Measurements from ENCODE around the gene GSG1L. TPM values are rescaled to one million over a fixed set of nuclear protein-coding genes. Genes with fewer than 3 reads are reported as not detected.
A peak's percentile ranks its signal among the peaks of the same experiment; 100 is the strongest.

GSG1L gene
- total RNA-seq, 1 donor from 2014 or later, result 1.6 TPM

- Histone ChIP-seq H3K4me3 (no peak overlapping the region), H3K4me1 (no peaks in the 10 kb centered on the region), H3K36me3 (no peaks in the 10 kb centered on the region), H3K9me3 (no peaks in the 10 kb centered on the region), H3K27ac (no peak overlapping the region), H3K27me3 (peaks cover 6% of the 10 kb centered on the region)
- no peak for TF ChIP-seq CTCF (IDR thresholded peaks at IDR 0.05)
- DNase-seq (peak; percentile 67), ATAC-seq (no peak)
- intact Hi-C loops (cut with DNase I), result no loop called here
Observed at GRCh38 chr16:27977966-27978365, 85.5 kb downstream of the GSG1L start.

- intact Hi-C loops (cut with DNase I), result no loop called here
- H3K36me3 ChIP-seq, result no peaks in the 10 kb centered on the region
- DNase-seq (peak; percentile 3), ATAC-seq (no peak)
- no peaks in the 10 kb centered on the region for H3K4me1 ChIP-seq
- H3K27ac ChIP-seq, result no peak overlapping the region
- no peak overlapping the region for H3K4me3 ChIP-seq
- no peaks in the 10 kb centered on the region for H3K9me3 ChIP-seq
- peaks cover 6% of the 10 kb centered on the region for H3K27me3 ChIP-seq
- no peak for TF ChIP-seq CTCF (IDR thresholded peaks at IDR 0.05)
Observed at GRCh38 chr16:27976990-27977389, 86.5 kb downstream of the GSG1L start.

GRCh38 chr16:27974896-27975540, 88.5 kb downstream of the GSG1L start:
- Histone ChIP-seq H3K9me3 (no peaks in the 10 kb centered on the region), H3K4me3 (no peak overlapping the region), H3K27ac (no peak overlapping the region), H3K4me1 (no peaks in the 10 kb centered on the region), H3K36me3 (no peaks in the 10 kb centered on the region), H3K27me3 (peaks cover 6% of the 10 kb centered on the region)
- intact Hi-C loops (cut with DNase I), result no loop called here
- DNase-seq (peak; percentile 26), ATAC-seq (no peak)
- TF ChIP-seq CTCF (IDR thresholded peaks at IDR 0.05), result no peak

GRCh38 chr16:27973678-27974077, 89.8 kb downstream of the GSG1L start:
- intact Hi-C loops (cut with DNase I), result no loop called here
- no peaks in the 10 kb centered on the region for H3K36me3 ChIP-seq
- H3K27ac ChIP-seq, result no peak overlapping the region
- ATAC-seq (no peak), DNase-seq (peak; percentile 36)
- peaks cover 6% of the 10 kb centered on the region for H3K27me3 ChIP-seq
- no peaks in the 10 kb centered on the region for H3K9me3 ChIP-seq
- no peaks in the 10 kb centered on the region for H3K4me1 ChIP-seq
- no peak for TF ChIP-seq CTCF (IDR thresholded peaks at IDR 0.05)
- no peak overlapping the region for H3K4me3 ChIP-seq

- H3K27me3 ChIP-seq, result peaks cover 6% of the 10 kb centered on the region
- H3K9me3 ChIP-seq, result no peaks in the 10 kb centered on the region
- no peaks in the 10 kb centered on the region for H3K4me1 ChIP-seq
- H3K27ac ChIP-seq, result no peak overlapping the region
- peak; percentile 48 for TF ChIP-seq CTCF (IDR thresholded peaks at IDR 0.05)
- ATAC-seq, result peak; percentile 67
- H3K36me3 ChIP-seq, result no peaks in the 10 kb centered on the region
- intact Hi-C loops (cut with DNase I), result no loop called here
- no peak overlapping the region for H3K4me3 ChIP-seq
- DNase-seq, result peak; percentile 21
Observed at GRCh38 chr16:27972500-27972899, 91.0 kb downstream of the GSG1L start.

GRCh38 chr16:27969574-27969973, 93.9 kb downstream of the GSG1L start:
- Histone ChIP-seq H3K36me3 (no peaks in the 10 kb centered on the region), H3K27me3 (no peaks in the 10 kb centered on the region), H3K9me3 (no peaks in the 10 kb centered on the region), H3K27ac (no peak overlapping the region), H3K4me1 (no peaks in the 10 kb centered on the region), H3K4me3 (no peak overlapping the region)
- no peak for TF ChIP-seq CTCF (IDR thresholded peaks at IDR 0.05)
- intact Hi-C loops (cut with DNase I), result no loop called here
- DNase-seq (no peak), ATAC-seq (no peak)

All from upper lobe of right lung (tissue), 1 donor.